DMS79 (cell line): ENCODE data around the gene BCAS3.
"Not testable (repeated sequence)": the region's sequence is repeated elsewhere in the genome, so short reads cannot be mapped to it uniquely, and the experiment has no call there.

Experiments used
- DNase-seq: peaks from one replicate; lab custom pipeline; 2025; lab: John Stamatoyannopoulos, UW

BCAS3 gene

GRCh38 chr17:61338000-61338798 lies 660.5 kb downstream of the BCAS3 start:
- no peak for DNase-seq

DNA sequence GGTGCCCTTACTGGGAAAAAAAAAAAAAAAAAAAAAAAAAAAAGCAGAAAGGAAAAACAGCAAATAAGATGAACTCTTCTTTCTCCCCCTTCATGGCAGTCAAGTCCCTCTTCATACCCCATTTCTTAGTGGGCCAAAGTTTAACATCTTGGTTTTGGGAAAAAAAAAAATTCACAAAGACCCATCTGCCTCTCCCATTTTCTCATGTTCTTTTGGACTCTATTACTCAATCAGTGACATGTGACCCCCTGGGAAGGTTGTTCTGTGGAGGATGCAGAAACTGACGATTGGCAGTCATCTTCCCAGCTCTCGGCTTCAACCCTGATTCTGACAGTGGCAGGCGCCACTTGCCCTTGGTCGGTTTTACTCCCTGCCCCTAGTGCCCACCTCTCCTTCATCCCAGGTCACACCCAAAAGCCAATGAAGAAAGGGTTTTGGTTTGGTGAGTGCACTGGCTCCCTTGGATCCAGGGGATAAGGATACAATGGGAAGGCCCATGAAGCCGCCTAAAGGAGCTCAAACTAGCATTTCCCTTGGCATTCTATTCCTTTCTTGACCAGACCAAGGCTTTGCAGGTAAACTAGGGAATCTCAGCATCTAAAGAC lies 661.3 kb downstream of the BCAS3 start:
- DNase-seq: no peak

- DNase-seq: no peak
Measured at GRCh38 chr17:61340431-61341209, 663.0 kb downstream of the BCAS3 start.

GRCh38 chr17:61343576-61343975 lies 665.9 kb downstream of the BCAS3 start:
- DNase-seq: no peak

- DNase-seq: no peak
Measured at GRCh38 chr17:61345061-61345460, 667.4 kb downstream of the BCAS3 start.

- DNase-seq: no peak
Measured at GRCh38 chr17:61345825-61346666, 668.4 kb downstream of the BCAS3 start.

- no peak for DNase-seq
Measured at GRCh38 chr17:61349350-61349749, 671.7 kb downstream of the BCAS3 start.

- no peak for DNase-seq
Measured at GRCh38 chr17:61351745-61352407, 674.2 kb downstream of the BCAS3 start.

DNA sequence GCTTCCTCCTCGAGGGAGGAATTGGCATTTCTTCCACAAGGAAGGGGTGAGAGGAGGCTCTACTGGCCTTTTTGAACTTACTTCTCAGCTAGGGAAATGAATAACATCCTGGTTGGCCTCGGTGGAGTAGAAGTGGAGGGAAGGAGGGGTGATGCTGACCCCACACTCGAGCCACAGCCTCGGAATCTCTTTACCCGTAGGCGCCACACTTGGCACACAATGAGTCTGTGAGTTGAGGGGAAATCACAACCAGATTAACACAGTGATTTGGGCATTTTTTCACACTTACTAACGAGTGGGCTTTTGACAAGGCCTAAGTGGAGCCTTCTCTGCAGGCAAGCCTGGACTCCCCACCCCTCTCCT lies 674.7 kb downstream of the BCAS3 start:
- no peak for DNase-seq

DNA sequence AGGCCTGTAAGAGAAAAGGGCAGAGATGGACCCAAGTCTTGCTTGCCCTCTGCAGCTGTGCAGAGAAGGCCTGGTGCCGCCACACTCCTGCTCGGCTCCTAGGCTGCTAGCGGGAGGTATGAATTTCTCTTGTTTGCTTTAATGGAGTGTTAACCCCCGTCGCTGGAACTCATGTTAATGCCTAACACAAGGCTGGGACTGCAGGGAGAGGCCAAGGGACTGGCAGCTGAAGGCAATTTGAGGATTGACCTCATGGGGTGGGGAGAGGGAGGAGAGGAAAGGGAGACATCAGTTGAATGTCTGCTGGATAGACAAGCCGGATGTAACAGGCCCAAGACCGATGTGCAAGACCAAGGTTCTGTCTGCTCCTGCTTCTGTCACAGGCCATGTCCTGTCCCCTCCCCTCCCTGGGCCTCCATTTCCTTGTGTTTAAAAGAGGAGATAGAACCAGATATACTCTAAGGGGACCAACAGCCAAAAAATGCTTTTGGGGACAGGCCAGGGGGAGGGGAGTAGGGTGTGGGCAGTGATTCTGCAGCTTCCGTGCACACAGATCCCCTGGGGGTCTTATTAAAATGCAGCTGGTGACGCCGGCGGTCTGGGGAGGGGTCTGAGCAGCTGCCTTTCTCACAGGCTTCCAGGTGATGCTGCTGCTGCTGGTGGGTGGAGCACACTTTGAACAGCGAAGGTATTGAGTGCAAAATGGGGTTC lies 675.3 kb downstream of the BCAS3 start:
- no peak for DNase-seq

DNA sequence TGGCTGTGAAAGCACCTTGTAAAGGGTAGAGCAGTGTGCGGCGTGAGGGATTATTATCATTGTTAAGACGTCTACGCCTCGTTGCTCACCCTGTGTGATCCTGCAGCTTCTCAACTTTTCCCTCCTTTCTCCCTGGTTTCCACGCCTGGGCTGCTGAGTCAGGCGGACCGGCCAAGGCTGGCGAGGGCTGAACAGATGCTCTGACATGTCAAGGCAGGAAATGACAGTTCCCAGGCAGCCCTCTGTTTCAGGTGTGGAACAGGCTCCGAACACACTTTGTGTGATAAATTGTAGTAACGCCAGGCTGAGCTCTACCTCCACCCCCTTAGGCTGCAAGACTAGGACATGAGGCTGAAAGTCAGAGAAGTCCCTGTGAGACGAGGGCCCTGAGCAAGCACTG lies 676.0 kb downstream of the BCAS3 start:
- DNase-seq: no peak

DNA sequence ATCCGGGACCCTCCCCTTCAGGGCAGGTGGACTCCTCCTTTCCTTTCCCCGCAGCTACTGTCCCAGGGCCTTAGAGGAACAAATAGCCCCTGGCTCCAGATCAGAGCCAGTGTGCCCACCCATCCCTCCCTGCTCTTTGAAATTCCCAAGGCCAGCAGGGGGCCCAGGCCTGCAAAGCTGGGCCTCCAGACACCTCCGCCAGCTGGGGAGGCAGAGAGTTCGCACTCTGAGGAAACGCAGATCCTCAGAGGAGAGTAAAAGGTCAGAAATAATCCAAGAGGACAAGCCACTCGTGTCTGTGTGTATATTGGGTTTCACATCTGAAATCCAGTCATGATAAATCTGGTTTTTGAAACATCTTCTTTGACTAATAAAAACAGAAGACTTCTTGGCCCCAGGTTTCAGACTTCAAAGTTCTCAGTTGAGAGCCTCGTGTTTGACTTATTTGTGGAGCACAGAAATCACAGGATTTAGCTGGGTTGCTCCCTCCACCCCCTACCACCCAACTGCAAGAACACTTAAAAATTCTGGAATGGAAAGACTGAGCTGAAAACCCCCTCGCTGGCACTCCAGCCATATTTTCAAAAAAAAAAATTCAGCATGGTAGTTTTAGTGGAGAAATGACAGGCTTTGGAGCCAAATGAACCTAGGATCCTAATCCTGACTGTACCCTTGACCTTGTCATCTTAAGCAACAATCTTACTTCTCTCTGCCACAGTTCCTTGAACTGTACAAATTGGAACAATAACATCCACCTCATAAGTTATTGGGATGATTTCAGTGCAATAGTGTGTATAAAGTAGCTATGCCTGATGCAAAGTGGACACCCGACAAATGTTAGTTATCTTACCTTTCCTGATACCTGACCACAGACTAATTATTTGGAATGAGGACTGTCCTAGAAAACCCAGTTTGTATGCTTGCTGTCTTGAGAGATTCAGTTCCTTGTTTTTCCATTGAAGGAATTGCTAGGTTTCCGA lies 677.5 kb downstream of the BCAS3 start:
- DNase-seq: no peak

- DNase-seq: not testable (repeated sequence)
Measured at GRCh38 chr17:61357061-61357460, 679.4 kb downstream of the BCAS3 start.

GRCh38 chr17:61359513-61359912 lies 681.9 kb downstream of the BCAS3 start:
- not testable (repeated sequence) for DNase-seq

- no peak for DNase-seq
Measured at GRCh38 chr17:61360318-61360943, 682.8 kb downstream of the BCAS3 start.

DNA sequence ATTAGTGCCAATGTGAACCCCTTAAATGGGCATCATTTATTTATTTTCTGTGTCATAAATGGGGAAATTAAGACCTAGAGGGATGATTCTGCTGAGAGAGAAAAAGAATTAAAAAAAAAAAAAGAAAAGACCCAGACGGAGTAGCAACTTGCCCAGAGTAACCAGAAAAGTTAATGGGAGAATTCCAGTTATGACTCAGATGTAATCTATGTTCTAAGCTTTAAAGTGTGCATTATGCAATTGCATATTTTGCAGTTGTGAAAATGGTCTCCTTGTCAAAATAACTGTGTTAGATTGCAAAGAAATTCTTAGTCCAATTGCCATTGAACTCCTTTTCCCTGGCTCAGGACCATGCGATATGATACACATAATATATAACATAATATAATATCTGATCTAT lies 683.4 kb downstream of the BCAS3 start:
- no peak for DNase-seq

DNA sequence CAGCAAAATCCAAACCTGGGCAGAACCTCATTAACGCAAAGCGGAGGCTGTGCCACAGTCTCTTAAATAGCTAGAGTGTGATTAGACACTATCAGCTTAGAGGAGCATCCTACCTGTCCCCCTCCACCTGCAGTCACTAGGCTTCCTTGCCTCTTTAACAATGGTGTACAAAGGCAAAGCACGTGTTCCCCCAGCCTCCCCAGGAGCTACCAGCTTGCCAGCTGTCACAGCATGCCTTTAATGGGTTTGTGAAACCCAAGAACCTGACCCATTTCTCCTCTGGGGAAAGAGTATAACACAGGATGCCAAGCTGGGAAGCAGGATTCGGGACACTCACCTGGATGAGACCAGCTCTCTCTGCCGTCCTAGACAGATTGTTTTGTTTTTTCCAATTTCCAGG lies 684.7 kb downstream of the BCAS3 start:
- DNase-seq: no peak

- no peak for DNase-seq
Measured at GRCh38 chr17:61362852-61363600, 685.4 kb downstream of the BCAS3 start.
